HG03159 (cell line): Measurements from ENCODE around the gene VWC2.
"Not testable (repeated sequence)": the region's sequence is repeated elsewhere in the genome, so short reads cannot be mapped to it uniquely, and the experiment has no call there.

Experiments
- ATAC-seq: cut with Tn5 transposase; IDR thresholded peaks from one replicate; pipeline ENCODE4 v1.9.1; 2021; ENCODE audit warnings: mild to moderate bottlenecking, moderate library complexity; ENCODE audit not compliant: unreplicated experiment

VWC2 gene

DNA sequence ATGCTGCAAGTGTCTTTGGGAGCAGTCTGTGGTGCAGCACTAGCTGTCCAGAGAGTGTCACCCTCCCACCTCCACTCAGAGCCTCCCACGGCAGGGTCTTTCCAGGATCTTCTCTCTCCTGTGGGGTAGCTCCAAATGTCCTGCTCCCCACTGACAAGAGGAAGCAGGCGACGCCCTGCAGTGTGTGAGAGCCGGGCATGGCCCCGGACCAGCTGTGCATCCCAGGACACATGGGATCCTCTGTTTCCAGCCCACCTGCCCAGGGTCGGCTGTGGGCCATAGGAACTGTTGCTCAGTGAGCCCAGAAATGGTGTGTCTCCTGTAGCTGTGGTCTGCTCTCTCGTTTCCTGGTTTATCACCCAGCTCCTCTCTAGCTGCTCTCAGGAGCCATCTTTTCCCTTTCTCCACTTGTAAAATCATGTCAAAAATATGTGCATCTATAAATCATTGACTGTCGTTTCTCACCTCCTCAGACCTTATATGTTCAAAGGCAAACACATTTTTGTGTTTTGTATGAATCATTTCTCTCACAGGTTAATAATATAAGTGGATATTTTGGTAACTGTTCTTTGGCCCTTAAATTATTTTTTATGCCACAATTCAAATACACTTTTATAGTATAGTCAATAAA is 74.9 kb downstream of the VWC2 start:
- ATAC-seq: no peak

GRCh38 chr7:49850921-49851613 is 77.6 kb downstream of the VWC2 start:
- ATAC-seq: no peak

- ATAC-seq: not testable (repeated sequence)
Measured at GRCh38 chr7:49851614-49851934, 78.1 kb downstream of the VWC2 start.

DNA sequence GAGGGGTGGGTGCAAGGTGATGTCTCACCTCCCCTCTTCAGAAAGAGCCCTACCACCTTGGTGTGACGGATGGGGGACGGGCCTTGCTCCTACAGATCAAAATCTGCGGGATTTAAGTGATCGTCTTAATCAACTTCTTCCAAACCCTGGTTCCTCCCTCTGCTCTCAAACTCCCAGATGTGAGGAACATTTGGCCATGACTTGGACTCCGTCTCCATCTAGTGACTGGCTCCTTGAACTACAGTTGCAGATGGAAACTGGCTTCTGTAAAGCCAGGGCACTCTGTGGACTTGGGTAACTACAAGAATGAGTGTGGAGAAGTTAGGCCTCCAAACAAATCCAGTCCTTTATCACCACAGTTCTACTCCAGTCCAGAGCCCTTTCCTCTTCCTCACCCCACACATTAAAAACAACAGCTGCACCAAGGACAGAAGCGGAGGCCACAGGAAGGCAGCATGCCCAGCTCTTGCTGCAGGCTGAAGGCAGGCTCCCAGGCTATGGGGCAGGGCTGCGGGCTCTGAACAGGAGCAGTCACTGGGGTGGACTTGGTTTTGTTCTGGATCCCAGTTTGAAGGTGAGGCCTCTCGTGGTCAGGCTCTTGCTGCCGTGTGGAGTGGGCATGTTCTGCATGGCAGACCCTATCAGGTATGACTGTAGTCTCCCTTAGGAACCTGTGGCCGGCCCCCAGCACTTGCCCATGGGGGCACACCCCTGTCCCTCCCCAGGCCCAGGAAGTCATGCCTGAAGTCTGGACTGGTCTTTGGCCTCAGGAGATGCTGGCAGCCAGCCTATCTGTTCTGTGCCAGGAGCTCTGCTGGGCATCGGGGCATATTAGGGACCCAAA is 79.4 kb downstream of the VWC2 start:
- ATAC-seq: peak; percentile 82

DNA sequence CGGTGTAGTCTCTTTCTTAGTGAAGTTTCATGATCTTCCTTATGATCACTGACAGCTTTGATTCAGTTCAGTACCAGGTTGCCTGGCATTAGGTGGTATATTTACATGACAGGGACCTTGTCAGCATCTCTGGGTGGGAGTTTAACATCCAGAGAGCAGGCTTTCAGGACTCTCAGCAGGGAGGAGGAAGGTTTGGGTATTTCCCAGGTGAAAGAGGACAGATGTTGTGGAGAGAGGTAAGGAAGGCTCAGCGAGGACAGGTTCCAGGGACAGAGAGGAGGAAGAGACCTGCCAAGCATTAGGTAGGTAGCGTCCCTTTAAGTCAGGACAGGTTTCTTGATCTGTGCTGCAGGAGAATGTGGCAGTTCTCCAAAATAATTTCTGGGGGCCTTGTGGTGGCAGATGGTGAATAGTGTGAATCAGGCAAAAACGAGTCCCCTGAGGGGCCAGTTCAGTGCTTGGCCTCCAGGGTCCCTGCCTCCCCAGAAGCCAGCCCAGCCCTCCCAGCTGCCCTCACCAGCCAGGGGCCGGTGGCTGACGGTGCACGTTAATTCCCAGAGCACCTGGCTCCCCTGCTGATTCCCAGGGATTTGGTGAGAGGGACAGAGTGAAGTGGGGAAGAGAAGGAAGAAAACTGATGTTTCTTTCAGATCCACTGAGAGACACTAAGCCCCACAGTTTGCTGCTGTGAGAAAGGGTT is 82.0 kb downstream of the VWC2 start:
- ATAC-seq: no peak

- no peak for ATAC-seq
Measured at GRCh38 chr7:49860293-49860692, 86.9 kb downstream of the VWC2 start.

DNA sequence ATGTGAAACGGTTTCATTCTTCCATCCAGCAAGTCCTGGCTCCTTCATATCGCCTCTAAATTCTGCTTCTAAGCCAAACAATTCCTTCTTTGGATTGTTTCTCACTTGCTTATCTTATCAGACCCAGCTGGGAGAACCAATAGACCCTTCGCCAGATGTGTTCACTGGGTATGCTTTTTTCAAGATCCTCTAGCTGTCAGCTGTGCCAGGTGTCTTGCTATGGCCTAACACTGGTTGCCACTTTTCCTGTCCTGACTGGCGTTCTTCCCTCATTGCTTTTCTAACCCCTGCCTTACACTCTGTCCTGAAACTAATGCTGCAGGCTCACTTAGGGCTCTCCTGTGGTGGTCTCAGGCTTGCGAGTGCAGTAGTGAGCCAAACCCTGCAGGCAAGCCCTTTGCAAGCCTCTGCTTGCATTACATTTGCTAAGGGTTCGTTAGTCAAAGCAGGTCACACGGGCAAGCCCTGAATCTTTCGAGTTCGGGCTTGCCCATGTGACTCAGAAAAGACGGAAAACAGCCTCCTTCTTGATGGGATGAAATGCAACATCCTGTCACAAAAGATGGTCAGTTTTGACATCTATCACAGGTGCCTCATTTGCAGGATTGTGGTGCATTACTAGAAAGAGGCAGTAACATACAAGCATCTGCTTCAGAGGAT is 92.8 kb downstream of the VWC2 start:
- no peak for ATAC-seq

DNA sequence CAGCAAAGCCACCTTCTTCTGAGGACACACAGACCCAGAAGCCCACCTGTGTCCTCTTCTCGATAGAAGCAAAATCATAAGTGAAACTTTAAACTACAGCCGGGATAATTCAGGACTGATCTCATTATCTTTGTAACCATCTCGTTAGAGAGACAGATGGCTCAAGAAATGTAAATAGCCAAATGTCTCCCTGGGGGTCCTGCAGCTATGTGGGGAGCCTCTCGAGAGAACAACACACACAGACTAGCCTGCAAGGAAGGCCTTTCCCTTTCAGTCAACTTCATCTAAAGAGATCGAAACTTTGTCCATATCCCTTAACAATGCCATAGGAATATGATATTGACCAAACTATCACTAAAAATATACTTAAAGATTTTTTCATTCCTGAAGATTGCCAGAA is 93.5 kb downstream of the VWC2 start:
- no peak for ATAC-seq

DNA sequence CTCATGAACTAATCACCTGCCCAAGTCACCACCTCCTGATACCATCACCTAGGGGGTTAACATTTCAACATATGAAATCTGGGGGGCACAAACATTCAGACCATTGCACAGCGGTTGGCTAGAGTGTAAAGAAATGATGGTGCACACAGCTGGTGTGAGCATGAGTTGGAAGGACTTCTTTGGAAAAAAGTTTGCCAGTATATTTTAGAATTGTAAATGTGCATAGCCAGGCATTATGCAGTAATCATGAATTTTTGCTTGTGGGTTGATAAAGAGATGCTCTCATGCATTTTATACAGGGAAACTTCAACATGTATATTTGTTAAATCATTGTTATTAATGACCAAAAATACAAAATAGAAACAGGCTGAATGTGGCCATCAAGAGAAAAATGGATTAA is 100.0 kb downstream of the VWC2 start:
- ATAC-seq: no peak

GRCh38 chr7:49875336-49875735 is 101.9 kb downstream of the VWC2 start:
- ATAC-seq: no peak

DNA sequence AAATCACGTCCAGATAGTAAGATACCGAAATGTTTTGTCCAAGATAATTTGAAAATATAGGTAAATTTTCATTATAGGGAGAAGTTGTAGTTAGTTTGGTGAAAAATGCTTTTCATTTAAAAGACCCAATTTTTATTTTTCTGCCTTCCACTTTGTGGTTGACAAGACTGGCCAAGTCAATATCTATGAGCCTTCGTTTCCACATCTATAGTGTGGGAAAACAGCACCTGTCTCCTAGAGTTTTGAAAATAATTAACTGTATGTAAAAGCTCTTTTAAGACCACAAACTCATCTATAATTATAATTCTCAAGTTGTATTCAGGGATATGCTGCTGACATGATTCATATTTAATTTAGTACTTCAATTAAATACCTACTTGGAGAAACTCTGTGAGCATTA is 102.8 kb downstream of the VWC2 start:
- no peak for ATAC-seq

- ATAC-seq: no peak
Measured at GRCh38 chr7:49878089-49878488, 104.7 kb downstream of the VWC2 start.

DNA sequence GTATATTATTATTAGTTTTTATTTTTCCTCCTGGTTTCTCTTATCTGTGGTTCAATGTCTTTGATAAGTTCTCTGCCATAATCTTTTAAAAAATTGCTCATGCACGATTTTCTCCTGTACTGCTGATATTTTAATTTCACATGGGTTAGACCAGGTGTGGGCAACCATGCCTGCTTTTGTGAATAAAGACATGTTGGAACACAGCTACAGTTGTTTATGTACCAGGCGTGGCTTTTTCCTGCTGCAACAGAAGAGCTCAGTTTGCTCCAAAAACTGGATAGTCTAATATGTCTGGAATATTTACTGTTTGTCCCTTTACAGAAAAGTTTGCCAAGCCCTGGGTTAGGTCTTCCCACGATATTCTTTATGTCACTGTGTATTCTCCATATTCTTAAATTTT is 105.2 kb downstream of the VWC2 start:
- no peak for ATAC-seq

GRCh38 chr7:49883933-49884332 is 110.5 kb downstream of the VWC2 start:
- no peak for ATAC-seq

GRCh38 chr7:49885593-49886285 is 112.3 kb downstream of the VWC2 start:
- ATAC-seq: no peak

DNA sequence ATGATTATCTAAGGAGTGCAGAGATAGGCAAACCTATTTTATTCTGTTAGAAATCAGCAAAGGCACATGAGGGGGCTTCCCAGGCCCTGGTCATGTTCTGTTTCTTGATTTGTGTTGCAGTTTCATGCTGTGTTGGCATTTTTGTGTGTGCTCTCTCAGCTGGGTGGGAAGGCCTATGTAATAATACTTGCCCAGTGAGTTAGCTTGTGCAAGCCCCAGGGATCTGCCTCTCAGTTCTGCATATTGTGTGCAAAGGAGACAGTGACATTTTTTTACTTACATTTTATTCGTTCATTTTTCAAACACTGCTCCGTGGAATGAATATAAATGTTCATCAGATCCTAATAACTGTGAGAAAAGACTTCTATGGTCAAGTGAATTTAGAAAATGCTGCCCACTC is 119.0 kb downstream of the VWC2 start:
- ATAC-seq: no peak

GRCh38 chr7:49893131-49893530 is 119.7 kb downstream of the VWC2 start:
- ATAC-seq: no peak

- ATAC-seq: no peak
Measured at GRCh38 chr7:49894543-49894942, 121.1 kb downstream of the VWC2 start.

DNA sequence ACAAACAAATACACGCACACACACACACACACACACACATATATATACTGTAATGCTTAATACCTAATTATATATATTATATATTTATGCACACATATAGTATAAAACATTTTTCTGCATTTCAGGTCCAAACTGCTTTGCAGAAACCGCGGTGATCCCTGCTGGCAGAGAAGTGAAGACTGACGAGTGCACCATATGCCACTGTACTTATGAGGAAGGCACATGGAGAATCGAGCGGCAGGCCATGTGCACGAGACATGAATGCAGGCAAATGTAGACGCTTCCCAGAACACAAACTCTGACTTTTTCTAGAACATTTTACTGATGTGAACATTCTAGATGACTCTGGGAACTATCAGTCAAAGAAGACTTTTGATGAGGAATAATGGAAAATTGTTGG is 138.5 kb downstream of the VWC2 start:
- ATAC-seq: no peak

GRCh38 chr7:49926720-49927119 is 153.3 kb downstream of the VWC2 start:
- no peak for ATAC-seq
